HepG2 (cell line): ENCODE results near the gene SIM1.

ENCODE experiments used
- CTCF ChIP-seq: sonication (generic); formaldehyde crosslinking; IDR thresholded peaks from 2 replicates; pipeline ENCODE4 v1.5.0; 2020; ENCODE audit warnings: mild to moderate bottlenecking, missing genetic modification reagents, moderate library complexity
- POLR2A ChIP-seq, 2 experiments: IDR thresholded peaks; 2 replicates each; pipeline ENCODE4 v1.6.1; 2011; ENCODE audit warnings: low read depth in 2 of 2, low read length in 2 of 2, mild to moderate bottlenecking in 1 of 2, moderate library complexity in 1 of 2; ENCODE audit not compliant: insufficient read depth in 1 of 2

DNA sequence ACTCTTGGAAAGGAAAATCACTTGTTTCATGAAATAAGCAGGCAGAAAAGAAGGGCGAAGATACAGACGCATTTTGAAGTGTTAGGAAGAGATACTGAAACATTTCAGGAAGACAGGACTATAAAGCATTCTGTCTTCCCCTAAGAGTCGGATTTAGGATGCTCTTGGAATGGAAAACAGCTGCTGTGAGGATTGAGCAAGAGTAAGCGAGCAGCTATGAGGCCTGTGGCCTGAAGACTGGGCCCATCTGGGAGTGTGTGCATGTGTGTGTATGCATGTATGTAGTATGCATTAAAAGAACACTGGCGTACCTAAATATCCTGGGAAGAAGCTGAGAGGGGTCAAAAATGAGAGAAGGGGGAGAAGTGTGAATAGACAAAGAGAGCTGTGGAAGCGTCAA, 83.6 kb downstream of the SIM1 start:
- TF ChIP-seq POLR2A (IDR thresholded peaks at IDR 0.05; ENCODE audit: insufficient read depth in 1 of 2, low read depth in 2 of 2, low read length in 2 of 2) (no peak), CTCF (CRISPR knock-in tag) (no peak)
